Neuronal stem cell (in vitro differentiated cells): ENCODE results near the gene SHISA6.

Experiments
- DNase-seq: peaks from one replicate; pipeline ENCODE4 v3.0.0-alpha.2; 2013; ENCODE audit warnings: low spot score
- H2AFZ ChIP-seq: one replicate; pipeline ENCODE4 v1.6.1; 2013; ENCODE audit warnings: mild to moderate bottlenecking, low read length, inconsistent platforms
- H2AK5ac ChIP-seq: 2 replicates; pipeline ENCODE4 v1.6.1; 2013; ENCODE audit warnings: low read depth, mild to moderate bottlenecking, inconsistent platforms, low read length, moderate library complexity, mixed read lengths
- H2BK120ac ChIP-seq: 2 replicates; pipeline ENCODE4 v1.6.1; 2013; ENCODE audit warnings: low read depth, mild to moderate bottlenecking, inconsistent platforms, low read length, moderate library complexity, mixed read lengths
- H2BK12ac ChIP-seq: one replicate; pipeline ENCODE4 v1.6.1; 2013; ENCODE audit warnings: low read length, inconsistent platforms
- H2BK15ac ChIP-seq: 2 replicates; pipeline ENCODE4 v1.6.1; 2013; ENCODE audit warnings: mild to moderate bottlenecking, low read length, inconsistent platforms, mixed read lengths
- H2BK5ac ChIP-seq: one replicate; pipeline ENCODE4 v1.6.1; 2013; ENCODE audit warnings: inconsistent platforms, mild to moderate bottlenecking, low read length, moderate library complexity
- H3K14ac ChIP-seq: one replicate; pipeline ENCODE4 v1.6.1; 2013; ENCODE audit warnings: low read length, inconsistent platforms
- H3K18ac ChIP-seq: 2 replicates; pipeline ENCODE4 v1.6.1; 2013; ENCODE audit warnings: low read length, inconsistent platforms
- H3K23ac ChIP-seq: 2 replicates; pipeline ENCODE4 v1.6.1; 2013; ENCODE audit warnings: low read depth, mild to moderate bottlenecking, mixed read lengths, low read length, inconsistent platforms; ENCODE audit not compliant: poor library complexity
- H3K27ac ChIP-seq: replicated peaks from 3 replicates; pipeline ENCODE4 v1.5.1; 2013; ENCODE audit warnings: low read length, inconsistent platforms
- H3K27me3 ChIP-seq, 3 experiments: 2 replicates each; pipeline ENCODE4 v1.6.1; 2013; ENCODE audit warnings: low read length in 3 of 3, mild to moderate bottlenecking in 2 of 3, inconsistent platforms in 1 of 3, low read depth in 1 of 3, mixed read lengths in 1 of 3, moderate library complexity in 1 of 3; ENCODE audit not compliant: control insufficient read depth in 3 of 3, insufficient read depth in 3 of 3
- H3K36me3 ChIP-seq, 2 donors: replicated peaks in 1 of 2; 2 replicates each; pipeline ENCODE4 v1.6.1; 2013; ENCODE audit warnings: low read length in 2 of 2; ENCODE audit not compliant: control insufficient read depth in 2 of 2, insufficient read depth in 2 of 2
- H3K4ac ChIP-seq: 2 replicates; pipeline ENCODE4 v1.6.1; 2013; ENCODE audit warnings: inconsistent platforms, mild to moderate bottlenecking, low read length, moderate library complexity
- H3K4me1 ChIP-seq, 2 donors: 1 replicate in 1 of 2; 2 replicates in 1 of 2; pipeline ENCODE4 v1.6.1; 2013; ENCODE audit warnings: low read length in 2 of 2, low read depth in 1 of 2; ENCODE audit not compliant: control insufficient read depth in 2 of 2, insufficient read depth in 1 of 2
- H3K4me2 ChIP-seq: one replicate; pipeline ENCODE4 v1.6.1; 2013; ENCODE audit warnings: mild to moderate bottlenecking, low read length, inconsistent platforms; ENCODE audit not compliant: insufficient read depth, poor library complexity, severe bottlenecking
- H3K4me3 ChIP-seq, 2 donors: 2 replicates each; pipeline ENCODE4 v1.5.1; 2013; ENCODE audit warnings: low read length in 2 of 2, mild to moderate bottlenecking in 2 of 2, inconsistent platforms in 1 of 2, moderate library complexity in 1 of 2
- H3K79me1 ChIP-seq: one replicate; pipeline ENCODE4 v1.6.1; 2013; ENCODE audit warnings: low read depth, mild to moderate bottlenecking, inconsistent platforms, low read length, moderate library complexity
- H3K9ac ChIP-seq: one replicate; pipeline ENCODE4 v1.6.1; 2013; ENCODE audit warnings: mild to moderate bottlenecking, low read depth, low read length, inconsistent platforms; ENCODE audit not compliant: poor library complexity
- H3K9me3 ChIP-seq, 2 donors: replicated peaks in 1 of 2; 2 replicates each; pipeline versions ENCODE3 to v1.6.1; 2013; ENCODE audit warnings: low read length in 2 of 2, mild to moderate bottlenecking in 2 of 2, inconsistent platforms in 1 of 2, low read depth in 1 of 2, mixed read lengths in 1 of 2, moderate library complexity in 1 of 2; ENCODE audit not compliant: control insufficient read depth in 2 of 2, insufficient read depth in 1 of 2
- H4K8ac ChIP-seq: one replicate; pipeline ENCODE4 v1.6.1; 2013; ENCODE audit warnings: low read depth, mild to moderate bottlenecking, inconsistent platforms, low read length, moderate library complexity
- H4K91ac ChIP-seq: one replicate; pipeline ENCODE4 v1.6.1; 2013; ENCODE audit warnings: low read length, low read depth, mild to moderate bottlenecking, inconsistent platforms; ENCODE audit not compliant: poor library complexity
- WGBS, 2 donors: extraction: QIAGEN DNeasy Blood & Tissue Kit; methylation state at CpG; one replicate each; pipeline ENCODE4 v1.1.7; 2013; ENCODE audit warnings: missing lambda C conversion rate in 2 of 2, mixed read lengths in 1 of 2; ENCODE audit not compliant: insufficient read length in 2 of 2, insufficient replicate concordance in 1 of 2; ENCODE audit errors: extremely low coverage in 2 of 2; 5-methylcytosine and 5-hydroxymethylcytosine counted together

Gene SHISA6

DNA sequence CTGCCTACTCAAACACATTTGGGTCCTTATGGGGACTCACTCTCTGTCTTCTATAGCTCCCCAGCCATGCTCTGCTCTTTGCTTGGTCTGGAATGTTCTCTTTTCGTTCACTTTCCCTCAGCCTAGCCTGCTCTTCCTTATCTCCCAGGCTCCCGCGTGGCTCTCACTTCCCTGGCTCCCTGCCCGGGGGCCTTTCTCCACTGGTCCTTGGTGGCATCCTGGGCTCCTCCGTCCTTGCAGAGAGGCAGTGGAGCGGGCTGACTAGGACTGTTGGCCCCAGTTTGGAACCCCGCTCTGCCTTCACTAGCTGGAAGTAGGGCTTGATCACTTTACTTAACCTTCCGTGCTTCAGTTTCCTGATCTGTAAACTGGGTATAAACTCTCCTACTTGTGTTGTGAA lies 31.2 kb downstream of the SHISA6 start:
- Histone ChIP-seq H3K36me3 (peaks cover 0 to 2% of the 10 kb centered on the region in 2 donors), H3K27me3 (no peaks in the 10 kb centered on the region), H2BK12ac (no peak overlapping the region), H4K8ac (no peak overlapping the region), H3K9ac (no peak overlapping the region), H2AFZ (no peak overlapping the region), H3K23ac (no peak overlapping the region), H3K4me1 (no peaks in the 10 kb centered on the region), H2BK5ac (no peak overlapping the region), H3K9me3 (no peaks in the 10 kb centered on the region), H3K4me3 (no peak overlapping the region), H3K79me1 (no peaks in the 10 kb centered on the region), H2BK15ac (no peak overlapping the region), H3K27ac (no peak overlapping the region), H3K4ac (no peak overlapping the region), H3K4me2 (no peak overlapping the region), H3K14ac (no peak overlapping the region), H4K91ac (no peak overlapping the region), H2BK120ac (no peak overlapping the region), H3K18ac (peak overlapping the region; percentile 40), H2AK5ac (no peak overlapping the region)
- WGBS, 2 donors, result no CpG with 5 or more reads among the region's 8 CpGs
- no peak for DNase-seq

DNA sequence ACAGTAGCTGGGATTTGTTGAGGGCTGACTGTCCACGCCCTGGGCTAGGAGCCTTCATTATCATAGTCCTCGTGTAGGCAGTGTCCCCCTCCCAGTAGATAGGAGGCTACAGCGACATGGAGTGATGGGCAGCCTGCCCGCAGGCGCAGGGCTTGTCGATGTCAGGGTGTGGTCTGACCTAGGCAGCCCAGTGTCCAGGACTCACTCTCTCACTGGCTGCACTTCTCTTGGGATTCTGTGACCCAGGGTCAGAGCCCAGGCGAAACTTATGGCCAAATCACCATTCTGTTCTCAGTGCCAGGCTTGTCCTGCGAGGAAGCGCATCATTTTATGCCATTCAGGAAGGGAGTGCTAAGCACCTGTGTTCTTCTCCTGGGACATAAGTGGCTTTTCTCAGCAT lies 32.6 kb downstream of the SHISA6 start:
- no peak overlapping the region for H3K23ac ChIP-seq
- no peak overlapping the region for H2AK5ac ChIP-seq
- no peak overlapping the region for H2BK15ac ChIP-seq
- no peak overlapping the region for H2BK5ac ChIP-seq
- no peak overlapping the region for H4K91ac ChIP-seq
- H3K27me3 ChIP-seq, result no peaks in the 10 kb centered on the region
- no peak overlapping the region for H3K4ac ChIP-seq
- no CpG with 5 or more reads among the region's 9 CpGs for WGBS, 2 donors
- H3K79me1 ChIP-seq, result no peaks in the 10 kb centered on the region
- no peak for DNase-seq
- peaks cover 0 to 2% of the 10 kb centered on the region in 2 donors for H3K36me3 ChIP-seq
- no peak overlapping the region for H2BK12ac ChIP-seq
- peak overlapping the region; percentile 13 for H3K18ac ChIP-seq
- H3K4me2 ChIP-seq, result no peak overlapping the region
- H3K9me3 ChIP-seq, result no peaks in the 10 kb centered on the region
- no peaks in the 10 kb centered on the region for H3K4me1 ChIP-seq
- no peak overlapping the region for H3K4me3 ChIP-seq
- H2AFZ ChIP-seq, result no peak overlapping the region
- no peak overlapping the region for H3K14ac ChIP-seq
- no peak overlapping the region for H3K27ac ChIP-seq
- H3K9ac ChIP-seq, result no peak overlapping the region
- H2BK120ac ChIP-seq, result no peak overlapping the region
- no peak overlapping the region for H4K8ac ChIP-seq

DNA sequence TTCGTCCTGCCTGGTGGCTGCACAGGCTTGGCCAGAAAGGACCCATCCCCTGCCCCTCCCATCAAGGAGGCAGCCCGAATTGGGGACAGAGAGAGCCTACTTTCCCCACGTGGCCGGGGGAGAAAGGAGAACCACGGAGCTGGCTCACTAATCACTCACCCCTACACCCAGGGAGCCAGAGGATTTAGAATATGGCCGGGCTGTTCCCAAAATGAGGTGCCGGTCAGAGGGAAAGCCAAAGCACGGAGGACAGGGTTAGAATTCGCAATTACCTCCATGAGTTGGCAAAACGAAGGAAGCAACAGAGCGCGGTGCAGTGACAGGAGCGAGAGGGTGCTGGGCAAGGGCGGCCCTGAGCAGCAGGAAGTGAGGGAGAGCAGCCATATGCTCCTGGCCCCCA lies 33.1 kb downstream of the SHISA6 start:
- no peak overlapping the region for H3K23ac ChIP-seq
- DNase-seq, result no peak

DNA sequence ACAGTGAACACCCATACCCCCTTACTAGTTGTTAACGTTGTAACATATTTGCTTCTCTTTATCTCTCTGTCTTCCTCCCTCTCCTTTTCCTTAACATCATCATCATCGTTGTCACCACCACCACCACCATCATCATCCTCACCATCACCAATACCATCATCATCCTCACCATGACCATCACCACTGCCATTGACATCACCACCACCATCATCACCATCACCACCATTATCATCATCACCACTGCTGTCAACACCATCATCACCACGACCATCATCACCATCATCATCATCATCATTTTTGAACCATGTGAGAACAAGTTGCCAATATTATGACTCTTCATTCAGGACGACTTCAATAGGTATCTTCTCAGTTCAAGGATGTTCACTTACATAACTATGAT lies 35.5 kb downstream of the SHISA6 start:
- Histone ChIP-seq H4K91ac (no peak overlapping the region), H3K27me3 (no peaks in the 10 kb centered on the region), H3K23ac (no peak overlapping the region), H2BK120ac (no peak overlapping the region), H2AFZ (no peak overlapping the region), H3K36me3 (peaks cover 0 to 2% of the 10 kb centered on the region in 2 donors), H3K18ac (no peak overlapping the region), H3K4me2 (no peak overlapping the region), H3K4ac (no peak overlapping the region), H2BK15ac (no peak overlapping the region), H3K9me3 (no peaks in the 10 kb centered on the region), H4K8ac (no peak overlapping the region), H3K79me1 (no peaks in the 10 kb centered on the region), H3K27ac (no peak overlapping the region), H2AK5ac (no peak overlapping the region), H3K4me1 (no peaks in the 10 kb centered on the region), H2BK12ac (no peak overlapping the region), H2BK5ac (no peak overlapping the region), H3K9ac (no peak overlapping the region), H3K14ac (no peak overlapping the region), H3K4me3 (no peak overlapping the region)
- DNase-seq, result no peak
- WGBS, 2 donors, result 100% methylated on average over 1 of the region's 4 CpGs; no CpG with 5 or more reads in 1 of the 2 donors

More for the DNA sequence above, 33.1 kb downstream of the SHISA6 start:
- no peaks in the 10 kb centered on the region for H3K4me1 ChIP-seq
- no peak overlapping the region for H3K4me2 ChIP-seq
- H4K8ac ChIP-seq, result no peak overlapping the region
- no peak overlapping the region for H2AFZ ChIP-seq
- H2BK5ac ChIP-seq, result no peak overlapping the region
- no CpG with 5 or more reads among the region's 14 CpGs for WGBS, 2 donors
- H4K91ac ChIP-seq, result no peak overlapping the region
- no peak overlapping the region for H2BK15ac ChIP-seq
- H3K18ac ChIP-seq, result peak overlapping the region; percentile 49
- H3K9ac ChIP-seq, result no peak overlapping the region
- no peaks in the 10 kb centered on the region for H3K79me1 ChIP-seq
- H3K27ac ChIP-seq, result no peak overlapping the region
- H3K4ac ChIP-seq, result no peak overlapping the region
- no peak overlapping the region for H2BK12ac ChIP-seq
- H3K27me3 ChIP-seq, result no peaks in the 10 kb centered on the region
- peaks cover 0 to 2% of the 10 kb centered on the region in 2 donors for H3K36me3 ChIP-seq
- no peaks in the 10 kb centered on the region for H3K9me3 ChIP-seq
- H3K4me3 ChIP-seq, result no peak overlapping the region
- no peak overlapping the region for H2AK5ac ChIP-seq
- H3K14ac ChIP-seq, result no peak overlapping the region
- no peak overlapping the region for H2BK120ac ChIP-seq
